Measurements from ENCODE around the gene DZIP3. TPM values are rescaled to one million over a fixed set of nuclear protein-coding genes. Genes with fewer than 3 reads are reported as not detected.

Gene DZIP3
- total and polyA plus RNA-seq, 2 of the 8 experiments (the other 6 are each of a cell fraction or from before 2014, with no cell fraction given) = 10.4 to 24.3 TPM

- Histone ChIP-seq H3K79me1 (ENCODE audit: low read depth, low read length) (no peaks in the 10 kb centered on the region), H3K36me3 (ENCODE audit: control insufficient read depth in 2 of 4, insufficient read depth in 4 of 4, low read length in 3 of 4) (peaks cover 0 to 7% (median 0%) of the 10 kb centered on the region in 4 experiments; a peak in 2 of 8 replicates), H2BK20ac (ENCODE audit: low read length) (no peak overlapping the region), H3K4me3 (ENCODE audit: extremely low read depth in 1 of 4, insufficient read depth in 2 of 4, low read depth in 3 of 4, low read length in 4 of 4) (no peak overlapping the region), H2BK15ac (ENCODE audit: low read length) (no peak overlapping the region), H3K27me3 (replicated peaks in 1 of 4; ENCODE audit: control insufficient read depth in 3 of 4, extremely low read depth in 1 of 4, insufficient read depth in 3 of 4, low read length in 3 of 4) (no peaks in the 10 kb centered on the region), H2BK12ac (ENCODE audit: low read depth, low read length) (no peak overlapping the region), H3K23me2 (ENCODE audit: low read depth, low read length) (no peaks in the 10 kb centered on the region), H4K8ac (ENCODE audit: extremely low read depth, insufficient read depth, low read length) (no peak overlapping the region), H3K4me2 (ENCODE audit: insufficient read depth in 1 of 2, low read depth in 2 of 2, low read length in 2 of 2) (no peak overlapping the region), H2BK120ac (replicated peaks; ENCODE audit: low read depth, low read length) (no peak overlapping the region), H4K5ac (ENCODE audit: insufficient read length, low read depth, low read length) (no peak overlapping the region), H3K56ac (replicated peaks; ENCODE audit: insufficient read length, low read depth, low read length) (no peak overlapping the region), H2AK5ac (ENCODE audit: low read depth, low read length) (no peak overlapping the region), H3K9ac (replicated peaks in 1 of 4; ENCODE audit: extremely low read depth in 1 of 4, low read depth in 3 of 4, low read length in 3 of 4) (no peak overlapping the region), H3K14ac (ENCODE audit: insufficient read length) (no peak overlapping the region), H2BK5ac (ENCODE audit: low read depth, low read length) (no peak overlapping the region), H2AFZ (ENCODE audit: low read length) (no peak overlapping the region), H3K79me2 (ENCODE audit: control insufficient read depth in 1 of 2, insufficient read depth in 2 of 2, low read length in 2 of 2) (peaks cover 0 to 6% of the 10 kb centered on the region in 2 experiments; a peak in 1 of 4 replicates), H4K20me1 (replicated peaks in 1 of 2; ENCODE audit: control insufficient read depth in 1 of 2, insufficient read depth in 2 of 2, low read length in 2 of 2) (no peaks in the 10 kb centered on the region), H3K23ac (ENCODE audit: insufficient read length) (no peak overlapping the region), H3K4me1 (replicated peaks in 1 of 4; ENCODE audit: control insufficient read depth in 3 of 4, insufficient read depth in 4 of 4, low read length in 3 of 4) (peaks cover 0 to 3% (median under 1%) of the 10 kb centered on the region in 4 experiments; a peak in 2 of 7 replicates), H4K91ac (replicated peaks; ENCODE audit: insufficient read length, low read length) (no peak overlapping the region), H3K18ac (ENCODE audit: extremely low read depth, low read length) (no peak overlapping the region), H3K9me3 (ENCODE audit: insufficient read depth in 2 of 2, low read depth in 1 of 2, low read length in 1 of 2) (no peaks in the 10 kb centered on the region), H3K27ac (ENCODE audit: low read depth, low read length) (no peak overlapping the region), H3K4ac (replicated peaks; ENCODE audit: insufficient read length, low read depth, low read length) (no peak overlapping the region)
- WGBS, 2 experiments (ENCODE audit: extremely low coverage in 1 of 2, insufficient coverage in 1 of 2, insufficient read length in 1 of 2, insufficient replicate concordance in 2 of 2, low coverage in 1 of 2, low lambda C conversion rate in 2 of 2, missing lambda C conversion rate in 1 of 2) = 53% methylated on average over 4 of the region's 4 CpGs; no CpG with 5 or more reads in 1 of the 2 experiments
- FAIRE-seq (peak; percentile 73), DNase-seq (ENCODE audit: low read depth in 1 of 2, low spot score in 2 of 2) (peak in 1 of 2 experiments; percentile 33)
- CTCF ChIA-PET (ENCODE audit: partially characterized antibody) = no interaction called here
- POLR2A ChIA-PET (ENCODE audit: partially characterized antibody) = no interaction called here
- TF ChIP-seq MAX (IDR thresholded peaks at IDR 0.05) (peak; percentile 76), SIX5 (IDR thresholded peaks at IDR 0.05; ENCODE audit: low read depth, low read length) (no peak), USF2 (IDR thresholded peaks at IDR 0.05; ENCODE audit: low read length) (0 out of 2 replicates have a peak, but pooled peaks have one; percentile 11), SIN3A (conservative IDR thresholded peaks at IDR 0.05 in 1 of 2, IDR thresholded peaks at IDR 0.05 in 1 of 2; ENCODE audit: low read depth in 1 of 2, low read length in 2 of 2) (no peak), CREB1 (IDR thresholded peaks at IDR 0.05) (no peak), TBP (IDR thresholded peaks at IDR 0.05; ENCODE audit: low read depth, low read length) (no peak), RAD21 (IDR thresholded peaks at IDR 0.05 in 1 of 2, conservative IDR thresholded peaks at IDR 0.05 in 1 of 2; ENCODE audit: low read depth in 2 of 2, low read length in 2 of 2) (peak; percentile 46), SRF (IDR thresholded peaks at IDR 0.05; ENCODE audit: low read depth, low read length) (no peak), KDM5A (IDR thresholded peaks at IDR 0.05; ENCODE audit: low read length) (no peak)
These were observed 19.2 kb downstream of the DZIP3 start for GRCh38 chr3:108608750-108609149.

Measured in H1 (cell line).